ENCODE data around the gene AZU1.
A peak's percentile ranks its signal among the peaks of the same experiment; 100 is the strongest.

AZU1 gene

GRCh38 chr19:797528-798414 lies 29.9 kb upstream of the AZU1 start:
- peak; percentile 89 to 90 for DNase-seq

- no peak for DNase-seq
These were observed 29.1 kb upstream of the AZU1 start for GRCh38 chr19:798415-799075.

- no peak for DNase-seq
These were observed 28.4 kb upstream of the AZU1 start for GRCh38 chr19:799076-799881.

GRCh38 chr19:800360-801029 lies 27.1 kb upstream of the AZU1 start:
- no peak for DNase-seq

- no peak for DNase-seq
These were observed 26.4 kb upstream of the AZU1 start for GRCh38 chr19:801030-801860.

- DNase-seq, result no peak
These were observed 25.7 kb upstream of the AZU1 start for GRCh38 chr19:801861-802497.

GRCh38 chr19:802498-803098 lies 25.0 kb upstream of the AZU1 start:
- DNase-seq, result no peak

- no peak for DNase-seq
These were observed 24.5 kb upstream of the AZU1 start for GRCh38 chr19:803099-803561.

GRCh38 chr19:803686-804418 lies 23.8 kb upstream of the AZU1 start:
- DNase-seq, result no peak

GRCh38 chr19:804419-805165 lies 23.0 kb upstream of the AZU1 start:
- DNase-seq, result no peak

- no peak for DNase-seq
These were observed 22.5 kb upstream of the AZU1 start for GRCh38 chr19:805166-805551.

GRCh38 chr19:805600-806550 lies 21.8 kb upstream of the AZU1 start:
- DNase-seq, result no peak

GRCh38 chr19:806815-807421 lies 20.7 kb upstream of the AZU1 start:
- DNase-seq, result no peak

GRCh38 chr19:807627-808422 lies 19.8 kb upstream of the AZU1 start:
- no peak for DNase-seq

GRCh38 chr19:808423-808775 lies 19.2 kb upstream of the AZU1 start:
- DNase-seq, result no peak

- no peak for DNase-seq
These were observed 17.4 kb upstream of the AZU1 start for GRCh38 chr19:810077-810855.

Data from CD4-positive, alpha-beta T cell treated with Interleukin-4 for 1 hour (primary cell).